IMR-90 (cell line): ENCODE measurements around the gene RFX2. TPM values are rescaled to one million over a fixed set of nuclear protein-coding genes. Genes with fewer than 3 reads are reported as not detected.

ENCODE experiments used
- ATAC-seq: fragments of 200-7000 bp; cut with Tn5 transposase; 2 replicates; pipeline ENCODE4 v1.9.1; 2020; ENCODE audit warnings: low read depth, mild to moderate bottlenecking, moderate library complexity
- BruUV-seq: library from RNA; stranded (reverse); fragments of 400-500 nt; replicated peaks from 2 replicates; lab custom pipeline; 2021; lab: Mats Ljungman, UMichigan
- CTCF ChIA-PET: fragments of 300-600 bp; formaldehyde crosslinking; extraction: SDS; loops from one replicate; lab custom pipeline; 2021; ENCODE audit warnings: antibody characterized with exemption; lab: Yijun Ruan, JAX
- POLR2A ChIA-PET: fragments of 300-600 bp; sonication (Branson Sonifier 250); formaldehyde crosslinking; loops from one replicate; lab custom pipeline; 2022; ENCODE audit warnings: antibody characterized with exemption; ENCODE audit not compliant: unreplicated experiment; lab: Charles Lee
- DNase-seq: peaks from one replicate; pipeline ENCODE4 v3.0.0; 2013
- H2AFZ ChIP-seq: replicated peaks from 2 replicates; pipeline ENCODE3; 2013; ENCODE audit warnings: low read length, mild to moderate bottlenecking; ENCODE audit not compliant: poor library complexity
- H2AK5ac ChIP-seq: 2 replicates; pipeline ENCODE4 v1.6.1; 2013; ENCODE audit warnings: low read depth, low read length, inconsistent platforms
- H2AK9ac ChIP-seq: replicated peaks from 2 replicates; pipeline ENCODE3; 2013; ENCODE audit warnings: mild to moderate bottlenecking, low read depth, low read length, moderate library complexity; ENCODE audit not compliant: poor library complexity
- H2BK120ac ChIP-seq: 2 replicates; pipeline ENCODE4 v1.6.1; 2013; ENCODE audit warnings: low read depth, low read length, inconsistent platforms
- H2BK15ac ChIP-seq: 3 replicates; pipeline ENCODE4 v1.6.1; 2013; ENCODE audit warnings: low read depth, low read length, inconsistent platforms
- H2BK20ac ChIP-seq: 2 replicates; pipeline ENCODE4 v1.6.1; 2013; ENCODE audit warnings: low read depth, mild to moderate bottlenecking, inconsistent platforms, low read length, moderate library complexity
- H2BK5ac ChIP-seq: 2 replicates; pipeline ENCODE4 v1.6.1; 2013; ENCODE audit warnings: mild to moderate bottlenecking, low read depth, low read length, inconsistent platforms; ENCODE audit not compliant: poor library complexity, severe bottlenecking
- H3K14ac ChIP-seq: replicated peaks from 2 replicates; pipeline ENCODE4 v1.6.1; 2013; ENCODE audit warnings: low read depth, low read length, inconsistent platforms
- H3K18ac ChIP-seq: 2 replicates; pipeline ENCODE4 v1.6.1; 2013; ENCODE audit warnings: low read depth, low read length, control low read depth
- H3K23ac ChIP-seq: 2 replicates; pipeline ENCODE4 v1.6.1; 2013; ENCODE audit warnings: low read depth, low read length, inconsistent platforms
- H3K27ac ChIP-seq: 2 replicates; pipeline ENCODE4 v1.5.1; 2013; ENCODE audit warnings: mild to moderate bottlenecking, control low read depth, low read length; ENCODE audit not compliant: insufficient read depth
- H3K27me3 ChIP-seq: 2 replicates; pipeline ENCODE4 v1.6.1; 2013; ENCODE audit warnings: low read length; ENCODE audit not compliant: control insufficient read depth, insufficient read depth
- H3K36me3 ChIP-seq: 2 replicates; pipeline ENCODE4 v1.6.1; 2013; ENCODE audit warnings: low read length, mixed read lengths; ENCODE audit not compliant: control insufficient read depth, insufficient read depth
- H3K4ac ChIP-seq: 2 replicates; pipeline ENCODE4 v1.6.1; 2013; ENCODE audit warnings: low read depth, low read length, inconsistent platforms
- H3K4me1 ChIP-seq: 2 replicates; pipeline ENCODE4 v1.6.1; 2013; ENCODE audit warnings: low read length, mixed read lengths; ENCODE audit not compliant: control insufficient read depth, insufficient read depth
- H3K4me2 ChIP-seq: 2 replicates; pipeline ENCODE4 v1.6.1; 2013; ENCODE audit warnings: low read depth, mild to moderate bottlenecking, control low read depth, low read length, moderate library complexity
- H3K4me3 ChIP-seq: 2 replicates; pipeline ENCODE4 v1.5.1; 2013; ENCODE audit warnings: low read depth, mild to moderate bottlenecking, control low read depth, low read length, moderate library complexity; ENCODE audit not compliant: insufficient read depth
- H3K56ac ChIP-seq: 2 replicates; pipeline ENCODE4 v1.6.1; 2013; ENCODE audit warnings: low read length, inconsistent platforms; ENCODE audit not compliant: insufficient read depth; ENCODE audit errors: extremely low read depth
- H3K79me1 ChIP-seq, 2 experiments: 2 replicates each; pipeline ENCODE4 v1.6.1; 2013; ENCODE audit warnings: low read length in 2 of 2, inconsistent platforms in 1 of 2, low read depth in 1 of 2
- H3K9ac ChIP-seq: 2 replicates; pipeline ENCODE4 v1.6.1; 2013; ENCODE audit warnings: low read depth, low read length, control low read depth
- H3K9me1 ChIP-seq: 2 replicates; pipeline ENCODE4 v1.6.1; 2013; ENCODE audit warnings: low read length, inconsistent platforms; ENCODE audit not compliant: insufficient read depth
- H3K9me3 ChIP-seq: 2 replicates; pipeline ENCODE4 v1.6.1; 2013; ENCODE audit warnings: low read length; ENCODE audit not compliant: control insufficient read depth, insufficient read depth
- H4K20me1 ChIP-seq: 2 replicates; pipeline ENCODE4 v1.6.1; 2013; ENCODE audit warnings: low read length, inconsistent platforms; ENCODE audit not compliant: insufficient read depth
- H4K5ac ChIP-seq: 2 replicates; pipeline ENCODE4 v1.6.1; 2013; ENCODE audit warnings: mild to moderate bottlenecking, low read depth, low read length, control low read depth
- H4K8ac ChIP-seq, 2 experiments: 2 replicates each; pipeline ENCODE4 v1.6.1; 2013; ENCODE audit warnings: low read depth in 2 of 2, low read length in 2 of 2, control low read depth in 1 of 2, inconsistent platforms in 1 of 2
- H4K91ac ChIP-seq: 2 replicates; pipeline ENCODE4 v1.6.1; 2013; ENCODE audit warnings: low read depth, low read length, inconsistent platforms; ENCODE audit not compliant: insufficient read depth
- RCOR1 ChIP-seq: IDR thresholded peaks from 2 replicates; pipeline ENCODE4 v1.6.1; 2012; ENCODE audit warnings: mild to moderate bottlenecking, low read length, improper control_type of control experiment; ENCODE audit not compliant: insufficient replicate concordance
- WGBS, 2 experiments: methylation state at CpG; one replicate each; pipeline versions ENCODE4 v1.1.5 to v1.1.7; 2013; ENCODE audit warnings: missing lambda C conversion rate in 2 of 2; ENCODE audit not compliant: insufficient read length in 1 of 2; ENCODE audit errors: extremely low coverage in 2 of 2; 5-methylcytosine and 5-hydroxymethylcytosine counted together
- dilution Hi-C: fragments of 300-500 bp; cut with HindIII; formaldehyde crosslinking; loops from one replicate; pipeline ENCODE4 v1.14.3; 2018; ENCODE audit warnings: low sequenced_read_pairs; ENCODE audit not compliant: unreplicated experiment
- in situ Hi-C: fragments of 300-500 bp; cut with MboI; formaldehyde crosslinking; loops from 3 replicates; pipeline ENCODE4 v1.14.3; 2019; ENCODE audit warnings: low sequenced_read_pairs, inconsistent platforms, mixed read lengths
- intact Hi-C: fragments of 100-400 bp; cut with micrococcal nuclease; formaldehyde crosslinking; loops from 2 replicates; pipeline ENCODE4 v1.10.0; 2022
- polyA plus RNA-seq, 3 experiments: library from polyadenylated mRNA; depleted of rRNA; stranded (reverse); fragments of >200 nt; gene quantifications; 2 replicates each; pipeline ENCODE4 v1.2.3, GENCODE V29; 2012; ENCODE audit warnings: low replicate concordance in 1 of 3
- total RNA-seq: library from RNA; depleted of rRNA; stranded (reverse); fragments of >200 nt; gene quantifications from 2 replicates; pipeline ENCODE4 v1.2.3, GENCODE V29; 2012

The RFX2 gene
- total and polyA plus RNA-seq, 2 of the 4 experiments (the other 2 are of a cell fraction), result 2.2 to 4.9 TPM

DNA sequence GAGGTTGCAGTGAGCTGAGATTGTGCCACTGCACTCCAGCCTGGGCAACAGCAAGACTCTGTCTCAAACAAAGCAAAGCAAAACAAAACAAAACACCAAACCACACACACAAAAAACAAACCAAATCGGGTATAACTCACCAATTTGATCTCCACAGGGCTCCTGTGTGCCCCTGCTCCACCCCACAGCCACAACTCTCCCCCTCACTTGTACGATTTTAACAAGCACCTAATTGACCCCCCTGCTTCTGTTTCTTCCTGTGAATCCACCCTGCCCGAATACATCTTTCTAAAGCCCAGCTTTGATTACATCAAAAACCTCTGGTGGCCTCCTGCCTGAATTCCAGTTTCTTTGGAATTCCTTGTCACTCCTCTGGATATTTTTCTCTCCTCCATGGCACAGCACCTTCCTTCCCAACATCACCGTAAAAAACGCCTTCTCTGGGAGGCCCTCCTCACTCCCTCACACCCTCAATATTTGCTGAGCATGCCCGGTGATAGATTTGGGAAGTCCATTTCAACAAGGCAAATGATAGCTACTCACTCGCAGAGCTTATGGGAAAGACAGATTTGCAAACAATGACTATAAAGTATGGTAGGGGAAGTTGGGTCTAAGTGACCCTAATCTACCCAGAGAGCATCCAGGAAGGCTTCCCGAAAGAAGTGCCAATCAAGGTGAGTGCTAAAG, 120.8 kb downstream of the RFX2 start:
- Histone ChIP-seq H2BK15ac (no peak overlapping the region), H2BK20ac (no peak overlapping the region), H2AFZ (no peak overlapping the region), H2AK9ac (no peak overlapping the region), H3K4ac (no peak overlapping the region), H3K18ac (no peak overlapping the region), H2BK5ac (no peak overlapping the region), H3K27ac (no peak overlapping the region), H2BK120ac (no peak overlapping the region), H4K20me1 (no peaks in the 10 kb centered on the region), H3K4me3 (no peak overlapping the region), H3K9ac (no peak overlapping the region), H3K36me3 (no peaks in the 10 kb centered on the region), H3K9me3 (no peaks in the 10 kb centered on the region), H3K9me1 (peaks cover 11% of the 10 kb centered on the region; the same call in 1 of the 2 replicates), H3K4me2 (no peak overlapping the region; the same call in 1 of the 2 replicates), H3K79me1 (0 out of 4 replicates have a peak, but pooled peaks cover 0 to 5% of the 10 kb centered on the region in 2 experiments), H3K4me1 (peaks cover 14% of the 10 kb centered on the region), H3K56ac (no peak overlapping the region), H3K27me3 (no peaks in the 10 kb centered on the region), H4K5ac (no peak overlapping the region; the same call in 1 of the 2 replicates), H4K8ac (peak overlapping the region in 1 of 2 experiments; percentile 3; a peak in 1 of 4 replicates), H2AK5ac (no peak overlapping the region), H3K14ac (no peak overlapping the region; the same call in 1 of the 2 replicates), H3K23ac (no peak overlapping the region), H4K91ac (no peak overlapping the region)
- no TSS peak for BruUV-seq
- ChIA-PET POLR2A (no interaction called here), CTCF (interaction anchor here (0.8 to 1.2 kb wide), 2 partner anchors 58 to 136 kb away, joined by 3 to 4 read pairs; no protein-coding TSS in a partner anchor)
- intact Hi-C loops (loop anchor here (2.0 to 5.0 kb wide), 2 partner anchors 33 to 118 kb away; no protein-coding TSS in a partner anchor), dilution Hi-C loops (no loop called here), in situ Hi-C loops (loop anchor here (10.0 kb wide), 1 partner anchor 135 kb away; no protein-coding TSS in a partner anchor)
- 38% methylated on average over 3 of the region's 8 CpGs; no CpG with 5 or more reads in 1 of the 2 experiments for WGBS, 2 experiments
- ATAC-seq (no peak), DNase-seq (no peak)
- no peak for TF ChIP-seq RCOR1
